ENCODE measurements around the gene VIM.

Gene VIM

DNA sequence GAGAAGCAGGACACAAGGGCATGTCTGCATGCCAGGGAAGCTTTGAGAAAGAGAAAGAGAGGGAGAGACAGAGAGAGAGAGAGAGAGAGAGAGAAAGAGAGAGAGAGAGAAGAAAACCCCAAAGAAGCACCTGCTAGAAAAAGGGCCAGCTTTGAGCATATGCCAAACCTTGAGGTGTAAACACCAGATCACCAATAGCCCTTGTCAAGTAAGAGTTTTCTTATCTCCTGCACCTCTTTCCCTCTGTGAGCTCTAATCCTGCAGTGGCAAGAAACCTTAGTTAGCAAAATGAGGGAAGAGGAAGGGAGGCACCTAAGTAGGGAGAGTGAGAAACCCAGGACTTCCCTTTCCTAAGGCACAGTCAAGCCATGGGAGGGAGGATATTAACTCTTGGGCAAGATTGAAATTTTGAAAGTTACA lies 15.2 kb upstream of the VIM start:
- Histone ChIP-seq H2BK120ac (ENCODE audit: low read depth, low read length) (no peak overlapping the region), H2BK15ac (ENCODE audit: low read length) (no peak overlapping the region)

DNA sequence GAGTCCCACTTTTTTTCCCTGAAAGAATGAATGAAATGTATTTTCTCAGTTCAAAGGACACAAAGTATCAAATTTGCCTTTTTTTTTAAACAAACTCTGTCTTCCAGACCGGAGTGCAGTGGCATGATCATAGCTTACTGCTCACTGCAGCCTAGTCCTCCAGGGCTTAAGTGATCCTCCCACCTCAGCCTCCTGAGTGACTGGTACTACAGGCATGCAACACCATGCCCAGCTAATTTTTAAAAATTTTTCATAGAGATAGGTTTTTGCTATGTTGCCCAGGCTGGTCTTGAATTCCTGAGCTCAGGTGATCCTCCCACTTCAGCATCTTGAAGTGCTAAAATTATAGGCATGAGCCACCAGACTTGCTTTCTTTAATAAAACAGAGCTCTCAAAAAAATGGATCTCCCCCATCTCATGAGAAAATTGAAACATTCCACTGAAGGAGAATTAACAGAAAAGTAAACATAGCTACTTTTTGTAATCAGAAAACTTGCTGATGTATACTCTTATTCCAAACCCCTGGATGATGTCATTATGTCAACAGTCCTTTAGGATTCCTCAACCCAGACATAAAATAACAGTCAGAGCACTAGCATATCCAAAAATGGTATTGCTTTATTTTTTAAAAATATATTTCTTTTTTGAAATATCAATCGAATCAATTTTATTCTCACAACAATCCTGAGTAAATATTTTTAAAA lies 14.2 kb upstream of the VIM start:
- DNase-seq (ENCODE audit: low spot score), result no peak
- H3K4ac ChIP-seq (ENCODE audit: low read length), result no peak overlapping the region

More for the DNA sequence above, 15.2 kb upstream of the VIM start:
- no peak overlapping the region for H3K4ac ChIP-seq (ENCODE audit: low read length)
- H3K27ac ChIP-seq (replicated peaks; ENCODE audit: low read length), result no peak overlapping the region
- H3K23ac ChIP-seq (ENCODE audit: low read depth, low read length, poor library complexity), result no peak overlapping the region
- no peaks in the 10 kb centered on the region for H3K36me3 ChIP-seq (replicated peaks in 1 of 2; ENCODE audit: control insufficient read depth in 2 of 2, insufficient read depth in 2 of 2, low read length in 2 of 2)
- no peak overlapping the region for H3K4me2 ChIP-seq (ENCODE audit: insufficient read depth, low read length, poor library complexity, severe bottlenecking)
- no peak overlapping the region for H3K18ac ChIP-seq (ENCODE audit: low read length)
- H3K14ac ChIP-seq (ENCODE audit: low read length), result no peak overlapping the region
- no peak for DNase-seq (ENCODE audit: low spot score)
- no peak overlapping the region for H4K91ac ChIP-seq (ENCODE audit: low read depth, low read length, poor library complexity)
- no peak overlapping the region for H2BK5ac ChIP-seq (ENCODE audit: low read length)
- no peak overlapping the region for H3K4me3 ChIP-seq (ENCODE audit: low read length in 2 of 2)
- no peaks in the 10 kb centered on the region for H3K27me3 ChIP-seq (ENCODE audit: control insufficient read depth in 3 of 3, insufficient read depth in 3 of 3, low read depth in 1 of 3, low read length in 3 of 3)
- no peak overlapping the region for H2BK12ac ChIP-seq (ENCODE audit: low read length)
- no peaks in the 10 kb centered on the region for H3K79me1 ChIP-seq (ENCODE audit: low read depth, low read length)
- H3K9me3 ChIP-seq (replicated peaks in 1 of 2; ENCODE audit: control insufficient read depth in 2 of 2, insufficient read depth in 1 of 2, low read depth in 1 of 2, low read length in 2 of 2), result no peaks in the 10 kb centered on the region
- H4K8ac ChIP-seq (ENCODE audit: low read depth, low read length), result no peak overlapping the region
- H3K4me1 ChIP-seq (ENCODE audit: control insufficient read depth in 2 of 2, insufficient read depth in 1 of 2, low read depth in 1 of 2, low read length in 2 of 2), result peaks cover 6 to 12% of the 10 kb centered on the region in 2 donors
- peak overlapping the region; percentile 18 for H2AFZ ChIP-seq (ENCODE audit: low read length)
- no peak overlapping the region for H3K9ac ChIP-seq (ENCODE audit: low read depth, low read length, poor library complexity)
- H2AK5ac ChIP-seq (ENCODE audit: low read depth, low read length), result no peak overlapping the region

DNA sequence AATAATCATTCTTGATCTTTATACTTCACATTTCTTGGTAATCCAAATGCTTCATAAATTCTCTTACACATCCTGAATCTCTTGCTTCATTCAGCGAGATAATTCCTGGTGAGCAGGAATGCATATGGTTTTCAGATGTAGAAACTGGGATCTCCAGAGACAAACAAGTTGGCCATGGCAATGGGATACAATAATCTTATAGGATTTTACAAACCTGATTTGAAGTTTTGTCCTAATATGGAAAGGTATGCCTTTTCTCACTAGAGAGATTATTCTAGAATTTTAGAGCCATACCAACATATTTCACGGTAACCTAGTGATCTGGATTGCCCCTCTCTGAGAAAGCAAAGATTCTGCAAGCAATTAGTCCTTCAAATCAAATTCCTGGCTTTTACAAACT lies 13.5 kb upstream of the VIM start:
- Histone ChIP-seq H3K27ac (replicated peaks; ENCODE audit: low read length) (no peak overlapping the region), H4K91ac (ENCODE audit: low read depth, low read length, poor library complexity) (no peak overlapping the region), H3K18ac (ENCODE audit: low read length) (no peak overlapping the region), H2AK5ac (ENCODE audit: low read depth, low read length) (no peak overlapping the region), H3K14ac (ENCODE audit: low read length) (no peak overlapping the region), H2BK12ac (ENCODE audit: low read length) (no peak overlapping the region), H3K4me2 (ENCODE audit: insufficient read depth, low read length, poor library complexity, severe bottlenecking) (no peak overlapping the region), H3K9ac (ENCODE audit: low read depth, low read length, poor library complexity) (no peak overlapping the region), H2BK5ac (ENCODE audit: low read length) (no peak overlapping the region), H2AFZ (ENCODE audit: low read length) (peak overlapping the region; percentile 11), H4K8ac (ENCODE audit: low read depth, low read length) (no peak overlapping the region), H3K4me3 (ENCODE audit: low read length in 2 of 2) (no peak overlapping the region), H2BK15ac (ENCODE audit: low read length) (no peak overlapping the region), H3K36me3 (replicated peaks in 1 of 2; ENCODE audit: control insufficient read depth in 2 of 2, insufficient read depth in 2 of 2, low read length in 2 of 2) (no peaks in the 10 kb centered on the region), H3K4ac (ENCODE audit: low read length) (no peak overlapping the region), H3K27me3 (ENCODE audit: control insufficient read depth in 3 of 3, insufficient read depth in 3 of 3, low read depth in 1 of 3, low read length in 3 of 3) (no peaks in the 10 kb centered on the region), H3K79me1 (ENCODE audit: low read depth, low read length) (no peaks in the 10 kb centered on the region), H3K9me3 (replicated peaks in 1 of 2; ENCODE audit: control insufficient read depth in 2 of 2, insufficient read depth in 1 of 2, low read depth in 1 of 2, low read length in 2 of 2) (no peaks in the 10 kb centered on the region), H3K4me1 (ENCODE audit: control insufficient read depth in 2 of 2, insufficient read depth in 1 of 2, low read depth in 1 of 2, low read length in 2 of 2) (peaks cover 3 to 9% of the 10 kb centered on the region in 2 donors), H3K23ac (ENCODE audit: low read depth, low read length, poor library complexity) (no peak overlapping the region), H2BK120ac (ENCODE audit: low read depth, low read length) (no peak overlapping the region)
- WGBS, 2 donors (ENCODE audit: extremely low coverage in 2 of 2, insufficient read length in 2 of 2, insufficient replicate concordance in 1 of 2), result no CpG with 5 or more reads among the region's 2 CpGs
- no peak for DNase-seq (ENCODE audit: low spot score)

More for the DNA sequence above, 14.2 kb upstream of the VIM start:
- no peak overlapping the region for H2BK12ac ChIP-seq (ENCODE audit: low read length)
- H2BK5ac ChIP-seq (ENCODE audit: low read length), result no peak overlapping the region
- H3K27ac ChIP-seq (replicated peaks; ENCODE audit: low read length), result no peak overlapping the region
- H4K91ac ChIP-seq (ENCODE audit: low read depth, low read length, poor library complexity), result no peak overlapping the region
- H3K9me3 ChIP-seq (replicated peaks in 1 of 2; ENCODE audit: control insufficient read depth in 2 of 2, insufficient read depth in 1 of 2, low read depth in 1 of 2, low read length in 2 of 2), result no peaks in the 10 kb centered on the region
- H3K27me3 ChIP-seq (ENCODE audit: control insufficient read depth in 3 of 3, insufficient read depth in 3 of 3, low read depth in 1 of 3, low read length in 3 of 3), result no peaks in the 10 kb centered on the region
- no CpG with 5 or more reads among the region's 2 CpGs for WGBS, 2 donors (ENCODE audit: extremely low coverage in 2 of 2, insufficient read length in 2 of 2, insufficient replicate concordance in 1 of 2)
- H3K23ac ChIP-seq (ENCODE audit: low read depth, low read length, poor library complexity), result no peak overlapping the region
- no peak overlapping the region for H2BK15ac ChIP-seq (ENCODE audit: low read length)
- no peak overlapping the region for H3K4me3 ChIP-seq (ENCODE audit: low read length in 2 of 2)
- no peak overlapping the region for H2BK120ac ChIP-seq (ENCODE audit: low read depth, low read length)
- peaks cover 3 to 12% of the 10 kb centered on the region in 2 donors for H3K4me1 ChIP-seq (ENCODE audit: control insufficient read depth in 2 of 2, insufficient read depth in 1 of 2, low read depth in 1 of 2, low read length in 2 of 2)
- no peak overlapping the region for H3K9ac ChIP-seq (ENCODE audit: low read depth, low read length, poor library complexity)
- H4K8ac ChIP-seq (ENCODE audit: low read depth, low read length), result no peak overlapping the region
- H3K14ac ChIP-seq (ENCODE audit: low read length), result no peak overlapping the region
- no peak overlapping the region for H3K18ac ChIP-seq (ENCODE audit: low read length)
- H3K36me3 ChIP-seq (replicated peaks in 1 of 2; ENCODE audit: control insufficient read depth in 2 of 2, insufficient read depth in 2 of 2, low read length in 2 of 2), result no peaks in the 10 kb centered on the region
- no peaks in the 10 kb centered on the region for H3K79me1 ChIP-seq (ENCODE audit: low read depth, low read length)
- H2AK5ac ChIP-seq (ENCODE audit: low read depth, low read length), result no peak overlapping the region
- H2AFZ ChIP-seq (ENCODE audit: low read length), result no peak overlapping the region
- H3K4me2 ChIP-seq (ENCODE audit: insufficient read depth, low read length, poor library complexity, severe bottlenecking), result no peak overlapping the region

DNA sequence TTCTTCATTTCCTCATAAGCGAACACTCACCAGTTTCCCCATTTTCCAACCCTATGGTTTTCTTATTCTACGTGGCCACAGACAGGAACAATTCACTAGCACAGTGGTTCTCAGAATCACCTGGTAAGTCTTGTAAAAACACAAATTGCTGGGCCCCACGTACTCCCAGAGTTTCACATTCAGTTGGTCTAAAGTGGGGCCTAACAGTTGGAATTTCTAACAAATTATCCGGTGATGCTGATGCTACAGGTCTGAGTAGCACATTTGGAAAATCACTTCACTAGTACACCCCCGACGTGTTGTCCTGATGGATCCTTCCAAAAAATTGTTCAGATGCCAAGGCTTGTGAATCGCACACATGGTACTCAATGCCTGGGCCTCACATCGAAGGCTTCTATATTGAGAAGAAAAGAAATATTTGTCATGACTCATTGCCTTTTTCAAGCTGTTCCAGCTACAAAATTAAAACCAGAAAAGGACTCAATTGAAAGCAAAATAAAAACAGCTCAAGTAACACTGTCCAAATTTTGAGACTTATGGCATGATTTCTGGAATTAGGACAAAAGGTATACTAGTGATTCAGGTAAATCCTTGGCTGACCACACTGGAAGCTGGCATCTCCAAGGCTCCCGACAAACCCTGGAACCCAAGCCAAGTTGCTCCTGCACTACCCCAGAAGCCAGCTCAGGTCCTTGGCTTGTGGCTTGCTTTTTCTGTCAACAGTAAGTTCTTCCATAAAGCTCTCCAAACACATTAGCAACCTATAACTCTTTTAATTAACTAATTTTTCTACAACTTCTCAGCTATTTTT lies 12.9 kb upstream of the VIM start:
- DNase-seq (ENCODE audit: low spot score), result no peak
- H2BK15ac ChIP-seq (ENCODE audit: low read length), result no peak overlapping the region
- H4K91ac ChIP-seq (ENCODE audit: low read depth, low read length, poor library complexity), result no peak overlapping the region
- 100% methylated on average over 1 of the region's 9 CpGs for WGBS, 2 donors (ENCODE audit: extremely low coverage in 2 of 2, insufficient read length in 2 of 2, insufficient replicate concordance in 1 of 2)
- peaks cover 3 to 8% of the 10 kb centered on the region in 2 donors for H3K4me1 ChIP-seq (ENCODE audit: control insufficient read depth in 2 of 2, insufficient read depth in 1 of 2, low read depth in 1 of 2, low read length in 2 of 2)
- H3K9ac ChIP-seq (ENCODE audit: low read depth, low read length, poor library complexity), result no peak overlapping the region
- H3K36me3 ChIP-seq (replicated peaks in 1 of 2; ENCODE audit: control insufficient read depth in 2 of 2, insufficient read depth in 2 of 2, low read length in 2 of 2), result no peaks in the 10 kb centered on the region
- no peak overlapping the region for H2BK12ac ChIP-seq (ENCODE audit: low read length)
- no peak overlapping the region for H2BK5ac ChIP-seq (ENCODE audit: low read length)
- H3K18ac ChIP-seq (ENCODE audit: low read length), result no peak overlapping the region
- peak overlapping the region; percentile 11 for H2AFZ ChIP-seq (ENCODE audit: low read length)
- H3K27ac ChIP-seq (replicated peaks; ENCODE audit: low read length), result no peak overlapping the region
- H3K4me2 ChIP-seq (ENCODE audit: insufficient read depth, low read length, poor library complexity, severe bottlenecking), result no peak overlapping the region
- H3K4ac ChIP-seq (ENCODE audit: low read length), result no peak overlapping the region
- no peak overlapping the region for H3K14ac ChIP-seq (ENCODE audit: low read length)
- no peak overlapping the region for H2AK5ac ChIP-seq (ENCODE audit: low read depth, low read length)
- no peak overlapping the region for H2BK120ac ChIP-seq (ENCODE audit: low read depth, low read length)
- no peaks in the 10 kb centered on the region for H3K27me3 ChIP-seq (ENCODE audit: control insufficient read depth in 3 of 3, insufficient read depth in 3 of 3, low read depth in 1 of 3, low read length in 3 of 3)
- no peak overlapping the region for H3K4me3 ChIP-seq (ENCODE audit: low read length in 2 of 2)
- no peak overlapping the region for H4K8ac ChIP-seq (ENCODE audit: low read depth, low read length)
- H3K9me3 ChIP-seq (replicated peaks in 1 of 2; ENCODE audit: control insufficient read depth in 2 of 2, insufficient read depth in 1 of 2, low read depth in 1 of 2, low read length in 2 of 2), result no peaks in the 10 kb centered on the region
- no peak overlapping the region for H3K23ac ChIP-seq (ENCODE audit: low read depth, low read length, poor library complexity)
- H3K79me1 ChIP-seq (ENCODE audit: low read depth, low read length), result no peaks in the 10 kb centered on the region
